IMR-90 (cell line): ENCODE measurements around the gene CELSR1. TPM values are rescaled to one million over a fixed set of nuclear protein-coding genes. Genes with fewer than 3 reads are reported as not detected.
A peak's percentile ranks its signal among the peaks of the same experiment; 100 is the strongest.

Source experiments
- ATAC-seq: fragments of 200-7000 bp; cut with Tn5 transposase; 2 replicates; pipeline ENCODE4 v1.9.1; 2020; ENCODE audit warnings: low read depth, mild to moderate bottlenecking, moderate library complexity
- BruUV-seq: library from RNA; stranded (reverse); fragments of 400-500 nt; replicated peaks from 2 replicates; lab custom pipeline; 2021; lab: Mats Ljungman, UMichigan
- CTCF ChIA-PET: fragments of 300-600 bp; formaldehyde crosslinking; extraction: SDS; loops from one replicate; lab custom pipeline; 2021; ENCODE audit warnings: antibody characterized with exemption; lab: Yijun Ruan, JAX
- POLR2A ChIA-PET: fragments of 300-600 bp; sonication (Branson Sonifier 250); formaldehyde crosslinking; loops from one replicate; lab custom pipeline; 2022; ENCODE audit warnings: antibody characterized with exemption; ENCODE audit not compliant: unreplicated experiment; lab: Charles Lee
- DNase-seq: peaks from one replicate; pipeline ENCODE4 v3.0.0; 2013
- H2AFZ ChIP-seq: replicated peaks from 2 replicates; pipeline ENCODE3; 2013; ENCODE audit warnings: low read length, mild to moderate bottlenecking; ENCODE audit not compliant: poor library complexity
- H2AK5ac ChIP-seq: 2 replicates; pipeline ENCODE4 v1.6.1; 2013; ENCODE audit warnings: low read depth, low read length, inconsistent platforms
- H2AK9ac ChIP-seq: replicated peaks from 2 replicates; pipeline ENCODE3; 2013; ENCODE audit warnings: mild to moderate bottlenecking, low read depth, low read length, moderate library complexity; ENCODE audit not compliant: poor library complexity
- H2BK120ac ChIP-seq: 2 replicates; pipeline ENCODE4 v1.6.1; 2013; ENCODE audit warnings: low read depth, low read length, inconsistent platforms
- H2BK15ac ChIP-seq: 3 replicates; pipeline ENCODE4 v1.6.1; 2013; ENCODE audit warnings: low read depth, low read length, inconsistent platforms
- H2BK20ac ChIP-seq: 2 replicates; pipeline ENCODE4 v1.6.1; 2013; ENCODE audit warnings: low read depth, mild to moderate bottlenecking, inconsistent platforms, low read length, moderate library complexity
- H2BK5ac ChIP-seq: 2 replicates; pipeline ENCODE4 v1.6.1; 2013; ENCODE audit warnings: mild to moderate bottlenecking, low read depth, low read length, inconsistent platforms; ENCODE audit not compliant: poor library complexity, severe bottlenecking
- H3K14ac ChIP-seq: replicated peaks from 2 replicates; pipeline ENCODE4 v1.6.1; 2013; ENCODE audit warnings: low read depth, low read length, inconsistent platforms
- H3K18ac ChIP-seq: 2 replicates; pipeline ENCODE4 v1.6.1; 2013; ENCODE audit warnings: low read depth, low read length, control low read depth
- H3K23ac ChIP-seq: 2 replicates; pipeline ENCODE4 v1.6.1; 2013; ENCODE audit warnings: low read depth, low read length, inconsistent platforms
- H3K27ac ChIP-seq: 2 replicates; pipeline ENCODE4 v1.5.1; 2013; ENCODE audit warnings: mild to moderate bottlenecking, control low read depth, low read length; ENCODE audit not compliant: insufficient read depth
- H3K27me3 ChIP-seq: 2 replicates; pipeline ENCODE4 v1.6.1; 2013; ENCODE audit warnings: low read length; ENCODE audit not compliant: control insufficient read depth, insufficient read depth
- H3K36me3 ChIP-seq: 2 replicates; pipeline ENCODE4 v1.6.1; 2013; ENCODE audit warnings: low read length, mixed read lengths; ENCODE audit not compliant: control insufficient read depth, insufficient read depth
- H3K4ac ChIP-seq: 2 replicates; pipeline ENCODE4 v1.6.1; 2013; ENCODE audit warnings: low read depth, low read length, inconsistent platforms
- H3K4me1 ChIP-seq: 2 replicates; pipeline ENCODE4 v1.6.1; 2013; ENCODE audit warnings: low read length, mixed read lengths; ENCODE audit not compliant: control insufficient read depth, insufficient read depth
- H3K4me2 ChIP-seq: 2 replicates; pipeline ENCODE4 v1.6.1; 2013; ENCODE audit warnings: low read depth, mild to moderate bottlenecking, control low read depth, low read length, moderate library complexity
- H3K4me3 ChIP-seq: 2 replicates; pipeline ENCODE4 v1.5.1; 2013; ENCODE audit warnings: low read depth, mild to moderate bottlenecking, control low read depth, low read length, moderate library complexity; ENCODE audit not compliant: insufficient read depth
- H3K56ac ChIP-seq: 2 replicates; pipeline ENCODE4 v1.6.1; 2013; ENCODE audit warnings: low read length, inconsistent platforms; ENCODE audit not compliant: insufficient read depth; ENCODE audit errors: extremely low read depth
- H3K79me1 ChIP-seq, 2 experiments: 2 replicates each; pipeline ENCODE4 v1.6.1; 2013; ENCODE audit warnings: low read length in 2 of 2, inconsistent platforms in 1 of 2, low read depth in 1 of 2
- H3K9ac ChIP-seq: 2 replicates; pipeline ENCODE4 v1.6.1; 2013; ENCODE audit warnings: low read depth, low read length, control low read depth
- H3K9me1 ChIP-seq: 2 replicates; pipeline ENCODE4 v1.6.1; 2013; ENCODE audit warnings: low read length, inconsistent platforms; ENCODE audit not compliant: insufficient read depth
- H3K9me3 ChIP-seq: 2 replicates; pipeline ENCODE4 v1.6.1; 2013; ENCODE audit warnings: low read length; ENCODE audit not compliant: control insufficient read depth, insufficient read depth
- H4K20me1 ChIP-seq: 2 replicates; pipeline ENCODE4 v1.6.1; 2013; ENCODE audit warnings: low read length, inconsistent platforms; ENCODE audit not compliant: insufficient read depth
- H4K5ac ChIP-seq: 2 replicates; pipeline ENCODE4 v1.6.1; 2013; ENCODE audit warnings: mild to moderate bottlenecking, low read depth, low read length, control low read depth
- H4K8ac ChIP-seq, 2 experiments: 2 replicates each; pipeline ENCODE4 v1.6.1; 2013; ENCODE audit warnings: low read depth in 2 of 2, low read length in 2 of 2, control low read depth in 1 of 2, inconsistent platforms in 1 of 2
- H4K91ac ChIP-seq: 2 replicates; pipeline ENCODE4 v1.6.1; 2013; ENCODE audit warnings: low read depth, low read length, inconsistent platforms; ENCODE audit not compliant: insufficient read depth
- BHLHE40 ChIP-seq: fragments of 150-350 bp; IDR thresholded peaks from 2 replicates; pipeline ENCODE4 v1.6.1; 2016; ENCODE audit warnings: mild to moderate bottlenecking, low read depth, low read length
- CEBPB ChIP-seq: IDR thresholded peaks from 2 replicates; pipeline ENCODE4 v1.6.1; 2012; ENCODE audit warnings: low read depth, low read length, improper control_type of control experiment
- CHD1 ChIP-seq: IDR thresholded peaks from 2 replicates; pipeline ENCODE4 v1.6.1; 2012; ENCODE audit warnings: low read depth, low read length, improper control_type of control experiment
- ELK1 ChIP-seq: fragments of 150-350 bp; IDR thresholded peaks from 2 replicates; pipeline ENCODE4 v1.6.1; 2016; ENCODE audit warnings: low read depth, mild to moderate bottlenecking, low read length, moderate library complexity, borderline replicate concordance
- FOS ChIP-seq: fragments of 150-350 bp; IDR thresholded peaks from 2 replicates; pipeline ENCODE4 v1.6.1; 2016; ENCODE audit warnings: low read depth, low read length
- MAFK ChIP-seq: IDR thresholded peaks from 2 replicates; pipeline ENCODE4 v1.6.1; 2012; ENCODE audit warnings: low read depth, low read length, improper control_type of control experiment
- MAZ ChIP-seq: IDR thresholded peaks from 2 replicates; pipeline ENCODE4 v1.6.1; 2012; ENCODE audit warnings: low read depth, mild to moderate bottlenecking, low read length, improper control_type of control experiment, moderate library complexity, borderline replicate concordance
- MXI1 ChIP-seq: IDR thresholded peaks from 2 replicates; pipeline ENCODE4 v1.6.1; 2012; ENCODE audit warnings: low read depth, mild to moderate bottlenecking, low read length, moderate library complexity, borderline replicate concordance
- NFE2L2 ChIP-seq: fragments of 150-350 bp; IDR thresholded peaks from 2 replicates; pipeline ENCODE4 v1.6.1; 2016; ENCODE audit warnings: low read depth, mild to moderate bottlenecking, low read length
- POLR2A ChIP-seq: IDR thresholded peaks from 2 replicates; pipeline ENCODE4 v1.6.1; 2012; ENCODE audit warnings: mild to moderate bottlenecking, low read depth, low read length
- RAD21 ChIP-seq: IDR thresholded peaks from 2 replicates; pipeline ENCODE4 v1.6.1; 2012; ENCODE audit warnings: low read length, improper control_type of control experiment
- RCOR1 ChIP-seq: IDR thresholded peaks from 2 replicates; pipeline ENCODE4 v1.6.1; 2012; ENCODE audit warnings: mild to moderate bottlenecking, low read length, improper control_type of control experiment; ENCODE audit not compliant: insufficient replicate concordance
- RFX5 ChIP-seq: IDR thresholded peaks from 2 replicates; pipeline ENCODE4 v1.8.0; 2012; ENCODE audit warnings: low read depth, mild to moderate bottlenecking, low read length, moderate library complexity
- SMC3 ChIP-seq: fragments of 150-350 bp; IDR thresholded peaks from 2 replicates; pipeline ENCODE4 v1.6.1; 2016; ENCODE audit warnings: low read depth, mild to moderate bottlenecking, antibody characterized with exemption, low read length, moderate library complexity
- WGBS, 2 experiments: methylation state at CpG; one replicate each; pipeline versions ENCODE4 v1.1.5 to v1.1.7; 2013; ENCODE audit warnings: missing lambda C conversion rate in 2 of 2; ENCODE audit not compliant: insufficient read length in 1 of 2; ENCODE audit errors: extremely low coverage in 2 of 2; 5-methylcytosine and 5-hydroxymethylcytosine counted together
- dilution Hi-C: fragments of 300-500 bp; cut with HindIII; formaldehyde crosslinking; loops from one replicate; pipeline ENCODE4 v1.14.3; 2018; ENCODE audit warnings: low sequenced_read_pairs; ENCODE audit not compliant: unreplicated experiment
- in situ Hi-C: fragments of 300-500 bp; cut with MboI; formaldehyde crosslinking; loops from 3 replicates; pipeline ENCODE4 v1.14.3; 2019; ENCODE audit warnings: low sequenced_read_pairs, inconsistent platforms, mixed read lengths
- intact Hi-C: fragments of 100-400 bp; cut with micrococcal nuclease; formaldehyde crosslinking; loops from 2 replicates; pipeline ENCODE4 v1.10.0; 2022
- polyA plus RNA-seq, 3 experiments: library from polyadenylated mRNA; depleted of rRNA; stranded (reverse); fragments of >200 nt; gene quantifications; 2 replicates each; pipeline ENCODE4 v1.2.3, GENCODE V29; 2012; ENCODE audit warnings: low replicate concordance in 1 of 3
- total RNA-seq: library from RNA; depleted of rRNA; stranded (reverse); fragments of >200 nt; gene quantifications from 2 replicates; pipeline ENCODE4 v1.2.3, GENCODE V29; 2012
- TF ChIP-seq, protein P1 (sequence below): fragments of 150-350 bp; IDR thresholded peaks from 2 replicates; pipeline ENCODE4 v1.6.1; 2017; ENCODE audit warnings: mild to moderate bottlenecking, antibody characterized with exemption, low read length, low read depth
- TF ChIP-seq, protein P2 (sequence below): conservative IDR thresholded peaks from 2 replicates; pipeline ENCODE4 v1.5.1; 2012; ENCODE audit warnings: mild to moderate bottlenecking, low read depth, low read length, improper control_type of control experiment

The CELSR1 gene
- total and polyA plus RNA-seq, 2 of the 4 experiments (the other 2 are of a cell fraction), result 0.36 to 0.82 TPM

DNA sequence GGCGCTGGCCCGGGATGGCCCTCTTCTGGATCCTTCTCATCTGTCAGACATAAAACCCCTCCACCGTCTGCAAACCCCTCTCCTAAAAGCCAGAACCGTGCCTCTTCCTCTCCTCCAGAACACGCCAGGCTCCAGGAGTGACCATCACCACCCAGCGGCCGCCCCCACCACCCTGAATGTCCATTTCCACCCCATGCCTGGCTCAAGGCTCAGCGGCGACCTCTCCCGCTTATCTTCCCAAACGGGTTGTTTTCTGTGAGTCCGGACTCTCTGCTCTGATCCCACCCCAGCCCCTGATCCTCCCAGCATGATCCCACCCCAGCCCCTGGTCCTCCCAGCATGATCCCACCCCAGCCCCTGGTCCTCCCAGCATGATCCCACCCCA is 37.6 kb downstream of the CELSR1 start:
- no peak for DNase-seq
- H3K4ac ChIP-seq, result no peak overlapping the region
- no peak overlapping the region for H3K27ac ChIP-seq
- H3K23ac ChIP-seq, result no peak overlapping the region
- in situ Hi-C loops, result no loop called here
- no peak overlapping the region for H3K4me3 ChIP-seq
- H3K79me1 ChIP-seq, result no peaks in the 10 kb centered on the region
- H3K56ac ChIP-seq, result no peak overlapping the region
- no peak overlapping the region for H3K4me2 ChIP-seq
- H4K8ac ChIP-seq, result no peak overlapping the region
- H4K20me1 ChIP-seq, result no peaks in the 10 kb centered on the region
- no peak overlapping the region for H3K9ac ChIP-seq
- H3K27me3 ChIP-seq, result no peaks in the 10 kb centered on the region
- TF ChIP-seq BHLHE40, result no peak
- TF ChIP-seq, protein P1, sequence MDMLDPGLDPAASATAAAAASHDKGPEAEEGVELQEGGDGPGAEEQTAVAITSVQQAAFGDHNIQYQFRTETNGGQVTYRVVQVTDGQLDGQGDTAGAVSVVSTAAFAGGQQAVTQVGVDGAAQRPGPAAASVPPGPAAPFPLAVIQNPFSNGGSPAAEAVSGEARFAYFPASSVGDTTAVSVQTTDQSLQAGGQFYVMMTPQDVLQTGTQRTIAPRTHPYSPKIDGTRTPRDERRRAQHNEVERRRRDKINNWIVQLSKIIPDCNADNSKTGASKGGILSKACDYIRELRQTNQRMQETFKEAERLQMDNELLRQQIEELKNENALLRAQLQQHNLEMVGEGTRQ, result no peak
- TF ChIP-seq CHD1, result no peak
- TF ChIP-seq, protein P2, sequence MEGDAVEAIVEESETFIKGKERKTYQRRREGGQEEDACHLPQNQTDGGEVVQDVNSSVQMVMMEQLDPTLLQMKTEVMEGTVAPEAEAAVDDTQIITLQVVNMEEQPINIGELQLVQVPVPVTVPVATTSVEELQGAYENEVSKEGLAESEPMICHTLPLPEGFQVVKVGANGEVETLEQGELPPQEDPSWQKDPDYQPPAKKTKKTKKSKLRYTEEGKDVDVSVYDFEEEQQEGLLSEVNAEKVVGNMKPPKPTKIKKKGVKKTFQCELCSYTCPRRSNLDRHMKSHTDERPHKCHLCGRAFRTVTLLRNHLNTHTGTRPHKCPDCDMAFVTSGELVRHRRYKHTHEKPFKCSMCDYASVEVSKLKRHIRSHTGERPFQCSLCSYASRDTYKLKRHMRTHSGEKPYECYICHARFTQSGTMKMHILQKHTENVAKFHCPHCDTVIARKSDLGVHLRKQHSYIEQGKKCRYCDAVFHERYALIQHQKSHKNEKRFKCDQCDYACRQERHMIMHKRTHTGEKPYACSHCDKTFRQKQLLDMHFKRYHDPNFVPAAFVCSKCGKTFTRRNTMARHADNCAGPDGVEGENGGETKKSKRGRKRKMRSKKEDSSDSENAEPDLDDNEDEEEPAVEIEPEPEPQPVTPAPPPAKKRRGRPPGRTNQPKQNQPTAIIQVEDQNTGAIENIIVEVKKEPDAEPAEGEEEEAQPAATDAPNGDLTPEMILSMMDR, result no peak
- TF ChIP-seq FOS, result no peak
- TF ChIP-seq MAZ, result no peak
- TF ChIP-seq RCOR1, result no peak
- TF ChIP-seq POLR2A, result no peak
- no peak for TF ChIP-seq MAFK
- no peak for TF ChIP-seq RAD21
- no peak for TF ChIP-seq RFX5
- no peak for TF ChIP-seq SMC3
- no peak for TF ChIP-seq MXI1
- TF ChIP-seq CEBPB, result no peak
- TF ChIP-seq ELK1, result no peak
- TF ChIP-seq NFE2L2, result no peak
- H2BK5ac ChIP-seq, result no peak overlapping the region
- ATAC-seq, result no peak
- H2BK120ac ChIP-seq, result no peak overlapping the region
- no peaks in the 10 kb centered on the region for H3K36me3 ChIP-seq
- no peak overlapping the region for H2BK15ac ChIP-seq
- 51% methylated on average over 3 of the region's 12 CpGs; no CpG with 5 or more reads in 1 of the 2 experiments for WGBS, 2 experiments
- no peak overlapping the region for H2BK20ac ChIP-seq
- H2AK9ac ChIP-seq, result no peak overlapping the region
- H3K9me1 ChIP-seq, result peaks cover 2% of the 10 kb centered on the region; the same call in 1 of the 2 replicates
- no peak overlapping the region for H2AK5ac ChIP-seq
- no TSS peak for BruUV-seq
- POLR2A ChIA-PET, result no interaction called here
- H4K5ac ChIP-seq, result no peak overlapping the region
- no peak overlapping the region for H3K18ac ChIP-seq
- intact Hi-C loops, result no loop called here
- H3K14ac ChIP-seq, result no peak overlapping the region
- H3K9me3 ChIP-seq, result no peaks in the 10 kb centered on the region
- no peak overlapping the region for H4K91ac ChIP-seq
- CTCF ChIA-PET, result interaction anchor here (0.5 kb wide), 1 partner anchor 8 kb away, joined by 3 read pairs; no protein-coding TSS in a partner anchor
- peak overlapping the region; percentile 73 for H2AFZ ChIP-seq
- dilution Hi-C loops, result no loop called here
- H3K4me1 ChIP-seq, result peaks cover 5% of the 10 kb centered on the region; the same call in 1 of the 2 replicates
